Liver (tissue), 3 donors: Measurements from ENCODE around the gene TAPT1.

ENCODE experiments used
- CTCF ChIP-seq: fragments of 150-350 bp; IDR thresholded peaks from 2 replicates; pipeline ENCODE4 v1.5.1; 2017; ENCODE audit warnings: improper control_type of control experiment, low read depth, low read length; ENCODE audit not compliant: missing input control
- GABPA ChIP-seq, 2 donors: IDR thresholded peaks in 1 of 2; conservative IDR thresholded peaks in 1 of 2; 2 replicates each; pipeline ENCODE4 v1.6.1; 2016; ENCODE audit warnings: antibody characterized with exemption in 2 of 2, mild to moderate bottlenecking in 1 of 2, moderate library complexity in 1 of 2
- JUND ChIP-seq, 2 donors: IDR thresholded peaks; 2 replicates each; pipeline ENCODE4 v1.6.1; 2016; ENCODE audit warnings: antibody characterized with exemption in 2 of 2
- MAX ChIP-seq: IDR thresholded peaks from 2 replicates; pipeline ENCODE4 v1.6.1; 2016; ENCODE audit warnings: antibody characterized with exemption
- RAD21 ChIP-seq, 2 donors: IDR thresholded peaks; 2 replicates each; pipeline ENCODE4 v1.6.1; 2016; ENCODE audit warnings: antibody characterized with exemption in 2 of 2, mild to moderate bottlenecking in 2 of 2
- REST ChIP-seq: IDR thresholded peaks from 2 replicates; pipeline ENCODE4 v1.6.1; 2016; ENCODE audit warnings: antibody characterized with exemption, mild to moderate bottlenecking
- RXRA ChIP-seq, 2 donors: IDR thresholded peaks; 2 replicates each; pipeline ENCODE4 v1.6.1; 2017 to 2018; ENCODE audit warnings: antibody characterized with exemption in 2 of 2, mild to moderate bottlenecking in 1 of 2
- SP1 ChIP-seq: IDR thresholded peaks from 2 replicates; pipeline ENCODE4 v1.6.1; 2018; ENCODE audit warnings: antibody characterized with exemption, mild to moderate bottlenecking
- donor health status: healthy.
- donor health status: healthy.

- TF ChIP-seq CTCF (no peak), GABPA (IDR thresholded peaks at IDR 0.05 in 1 of 2, conservative IDR thresholded peaks at IDR 0.05 in 1 of 2) (no peak), JUND (IDR thresholded peaks at IDR 0.05) (no peak), RXRA (IDR thresholded peaks at IDR 0.05) (no peak), MAX (no peak), SP1 (no peak), RAD21 (IDR thresholded peaks at IDR 0.05) (no peak), REST (no peak)
Measured at GRCh38 chr4:16160457-16160856, 65.8 kb downstream of the TAPT1 start.
